WTC11 (cell line): Measurements from ENCODE around the gene PKLR.

Experiments used
- CREB1 ChIP-seq: sonication (generic); formaldehyde crosslinking; IDR thresholded peaks from 2 replicates; pipeline ENCODE4 v1.8.0; 2023; ENCODE audit warnings: mild to moderate bottlenecking, missing genetic modification reagents
- CREM ChIP-seq: sonication (generic); formaldehyde crosslinking; IDR thresholded peaks from 2 replicates; pipeline ENCODE4 v1.8.1; 2022; ENCODE audit warnings: mild to moderate bottlenecking, missing genetic modification reagents, moderate library complexity
- CTCF ChIP-seq: fragments of 200-600 bp; IDR thresholded peaks from 2 replicates; pipeline ENCODE4 v1.8.0; 2022; ENCODE audit warnings: antibody characterized with exemption
- HMGXB4 ChIP-seq: sonication (generic); formaldehyde crosslinking; IDR thresholded peaks from 2 replicates; pipeline ENCODE4 v1.8.1; 2023; ENCODE audit warnings: mild to moderate bottlenecking, moderate library complexity, missing genetic modification reagents
- IRF1 ChIP-seq: sonication (generic); formaldehyde crosslinking; IDR thresholded peaks from 2 replicates; pipeline ENCODE4 v1.8.0; 2023; ENCODE audit warnings: missing genetic modification reagents
- MAX ChIP-seq: sonication (generic); formaldehyde crosslinking; IDR thresholded peaks from 2 replicates; pipeline ENCODE4 v1.8.0; 2022; ENCODE audit warnings: mild to moderate bottlenecking, missing genetic modification reagents
- OVOL2 ChIP-seq: fragments of 250-450 bp; sonication (Bioruptor Pico); IDR thresholded peaks from 2 replicates; pipeline ENCODE4 v1.9.0; 2021; ENCODE audit warnings: mild to moderate bottlenecking, borderline replicate concordance
- TEAD1 ChIP-seq: sonication (generic); formaldehyde crosslinking; IDR thresholded peaks from 2 replicates; pipeline ENCODE4 v1.8.0; 2022; ENCODE audit warnings: mild to moderate bottlenecking, missing genetic modification reagents
- USF1 ChIP-seq: sonication (generic); formaldehyde crosslinking; IDR thresholded peaks from 2 replicates; pipeline ENCODE4 v1.8.0; 2022; ENCODE audit warnings: mild to moderate bottlenecking, missing genetic modification reagents
- ZBTB21 ChIP-seq: sonication (generic); formaldehyde crosslinking; IDR thresholded peaks from 2 replicates; pipeline ENCODE4 v1.8.1; 2023; ENCODE audit warnings: mild to moderate bottlenecking, missing genetic modification reagents, borderline replicate concordance
- TF ChIP-seq, protein P1 (sequence below): sonication (generic); formaldehyde crosslinking; conservative IDR thresholded peaks from 2 replicates; pipeline ENCODE4 v1.8.1; 2023; ENCODE audit warnings: mild to moderate bottlenecking, low read depth, missing genetic modification reagents, moderate library complexity
- TF ChIP-seq, protein P2 (sequence below): sonication (generic); formaldehyde crosslinking; IDR thresholded peaks from 2 replicates; pipeline ENCODE4 v1.8.1; 2023; ENCODE audit warnings: mild to moderate bottlenecking, missing genetic modification reagents, moderate library complexity
- TF ChIP-seq, protein P3 (sequence below): sonication (generic); formaldehyde crosslinking; IDR thresholded peaks from 2 replicates; pipeline ENCODE4 v1.8.1; 2022; ENCODE audit warnings: missing genetic modification reagents, borderline replicate concordance
- TF ChIP-seq, protein P4 (sequence below): sonication (generic); formaldehyde crosslinking; IDR thresholded peaks from 2 replicates; pipeline ENCODE4 v1.8.0; 2022; ENCODE audit warnings: mild to moderate bottlenecking, missing genetic modification reagents

- no peak for TF ChIP-seq MAX (CRISPR knock-in tag)
- TF ChIP-seq CTCF = no peak
- TF ChIP-seq, protein P1, sequence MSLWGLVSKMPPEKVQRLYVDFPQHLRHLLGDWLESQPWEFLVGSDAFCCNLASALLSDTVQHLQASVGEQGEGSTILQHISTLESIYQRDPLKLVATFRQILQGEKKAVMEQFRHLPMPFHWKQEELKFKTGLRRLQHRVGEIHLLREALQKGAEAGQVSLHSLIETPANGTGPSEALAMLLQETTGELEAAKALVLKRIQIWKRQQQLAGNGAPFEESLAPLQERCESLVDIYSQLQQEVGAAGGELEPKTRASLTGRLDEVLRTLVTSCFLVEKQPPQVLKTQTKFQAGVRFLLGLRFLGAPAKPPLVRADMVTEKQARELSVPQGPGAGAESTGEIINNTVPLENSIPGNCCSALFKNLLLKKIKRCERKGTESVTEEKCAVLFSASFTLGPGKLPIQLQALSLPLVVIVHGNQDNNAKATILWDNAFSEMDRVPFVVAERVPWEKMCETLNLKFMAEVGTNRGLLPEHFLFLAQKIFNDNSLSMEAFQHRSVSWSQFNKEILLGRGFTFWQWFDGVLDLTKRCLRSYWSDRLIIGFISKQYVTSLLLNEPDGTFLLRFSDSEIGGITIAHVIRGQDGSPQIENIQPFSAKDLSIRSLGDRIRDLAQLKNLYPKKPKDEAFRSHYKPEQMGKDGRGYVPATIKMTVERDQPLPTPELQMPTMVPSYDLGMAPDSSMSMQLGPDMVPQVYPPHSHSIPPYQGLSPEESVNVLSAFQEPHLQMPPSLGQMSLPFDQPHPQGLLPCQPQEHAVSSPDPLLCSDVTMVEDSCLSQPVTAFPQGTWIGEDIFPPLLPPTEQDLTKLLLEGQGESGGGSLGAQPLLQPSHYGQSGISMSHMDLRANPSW = no peak
- no peak for TF ChIP-seq USF1 (CRISPR knock-in tag)
- no peak for TF ChIP-seq HMGXB4 (CRISPR knock-in tag)
- TF ChIP-seq, protein P2, sequence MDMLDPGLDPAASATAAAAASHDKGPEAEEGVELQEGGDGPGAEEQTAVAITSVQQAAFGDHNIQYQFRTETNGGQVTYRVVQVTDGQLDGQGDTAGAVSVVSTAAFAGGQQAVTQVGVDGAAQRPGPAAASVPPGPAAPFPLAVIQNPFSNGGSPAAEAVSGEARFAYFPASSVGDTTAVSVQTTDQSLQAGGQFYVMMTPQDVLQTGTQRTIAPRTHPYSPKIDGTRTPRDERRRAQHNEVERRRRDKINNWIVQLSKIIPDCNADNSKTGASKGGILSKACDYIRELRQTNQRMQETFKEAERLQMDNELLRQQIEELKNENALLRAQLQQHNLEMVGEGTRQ (CRISPR knock-in tag) = no peak
- TF ChIP-seq CREM (CRISPR knock-in tag) = no peak
- TF ChIP-seq, protein P3, sequence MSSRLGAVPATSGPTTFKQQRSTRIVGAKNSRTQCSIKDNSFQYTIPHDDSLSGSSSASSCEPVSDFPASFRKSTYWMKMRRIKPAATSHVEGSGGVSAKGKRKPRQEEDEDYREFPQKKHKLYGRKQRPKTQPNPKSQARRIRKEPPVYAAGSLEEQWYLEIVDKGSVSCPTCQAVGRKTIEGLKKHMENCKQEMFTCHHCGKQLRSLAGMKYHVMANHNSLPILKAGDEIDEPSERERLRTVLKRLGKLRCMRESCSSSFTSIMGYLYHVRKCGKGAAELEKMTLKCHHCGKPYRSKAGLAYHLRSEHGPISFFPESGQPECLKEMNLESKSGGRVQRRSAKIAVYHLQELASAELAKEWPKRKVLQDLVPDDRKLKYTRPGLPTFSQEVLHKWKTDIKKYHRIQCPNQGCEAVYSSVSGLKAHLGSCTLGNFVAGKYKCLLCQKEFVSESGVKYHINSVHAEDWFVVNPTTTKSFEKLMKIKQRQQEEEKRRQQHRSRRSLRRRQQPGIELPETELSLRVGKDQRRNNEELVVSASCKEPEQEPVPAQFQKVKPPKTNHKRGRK (CRISPR knock-in tag) = no peak
- TF ChIP-seq ZBTB21 (CRISPR knock-in tag) = no peak
- TF ChIP-seq OVOL2 = no peak
- TF ChIP-seq CREB1 (CRISPR knock-in tag) = no peak
- no peak for TF ChIP-seq IRF1 (CRISPR knock-in tag)
- TF ChIP-seq TEAD1 (CRISPR knock-in tag) = no peak
- TF ChIP-seq, protein P4, sequence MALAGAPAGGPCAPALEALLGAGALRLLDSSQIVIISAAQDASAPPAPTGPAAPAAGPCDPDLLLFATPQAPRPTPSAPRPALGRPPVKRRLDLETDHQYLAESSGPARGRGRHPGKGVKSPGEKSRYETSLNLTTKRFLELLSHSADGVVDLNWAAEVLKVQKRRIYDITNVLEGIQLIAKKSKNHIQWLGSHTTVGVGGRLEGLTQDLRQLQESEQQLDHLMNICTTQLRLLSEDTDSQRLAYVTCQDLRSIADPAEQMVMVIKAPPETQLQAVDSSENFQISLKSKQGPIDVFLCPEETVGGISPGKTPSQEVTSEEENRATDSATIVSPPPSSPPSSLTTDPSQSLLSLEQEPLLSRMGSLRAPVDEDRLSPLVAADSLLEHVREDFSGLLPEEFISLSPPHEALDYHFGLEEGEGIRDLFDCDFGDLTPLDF = no peak
Measured at GRCh38 chr1:155256058-155256852, 45.0 kb downstream of the PKLR start.
